OCI-LY7 (cell line): ENCODE data around the gene VEGFA. TPM values are rescaled to one million over a fixed set of nuclear protein-coding genes. Genes with fewer than 3 reads are reported as not detected.

Source experiments
- BruUV-seq: library from RNA; stranded (reverse); fragments of 400-500 nt; replicated peaks from 2 replicates; lab custom pipeline; 2021; lab: Mats Ljungman, UMichigan
- CTCF ChIA-PET: fragments of 300-600 bp; sonication (Branson Sonifier 250); formaldehyde crosslinking; loops from one replicate; lab custom pipeline; 2022; ENCODE audit warnings: antibody characterized with exemption; ENCODE audit not compliant: unreplicated experiment; lab: Charles Lee
- POLR2A ChIA-PET: fragments of 300-600 bp; sonication (Branson Sonifier 250); formaldehyde crosslinking; loops from one replicate; lab custom pipeline; 2022; ENCODE audit warnings: antibody characterized with exemption; lab: Charles Lee
- DNase-seq: peaks from one replicate; pipeline ENCODE4 v3.0.0-alpha.2; 2015; ENCODE audit warnings: low spot score
- H2AFZ ChIP-seq: fragments of 200-600 bp; sonication (generic), shearing (Covaris generic); 2 replicates; pipeline ENCODE4 v1.6.1; 2014; ENCODE audit warnings: mild to moderate bottlenecking, antibody characterized with exemption, low read length, moderate library complexity
- H3K27ac ChIP-seq: fragments of 200-600 bp; sonication (generic); 2 replicates; pipeline ENCODE4 v1.5.1; 2014; ENCODE audit warnings: mixed run types, low read depth, mild to moderate bottlenecking, moderate library complexity, low read length, inconsistent platforms; ENCODE audit not compliant: poor library complexity, severe bottlenecking
- H3K36me3 ChIP-seq: fragments of 200-600 bp; sonication (generic); 2 replicates; pipeline ENCODE4 v1.6.1; 2014; ENCODE audit warnings: mild to moderate bottlenecking, antibody characterized with exemption, low read length, moderate library complexity, mixed read lengths; ENCODE audit not compliant: insufficient read depth
- H3K4me1 ChIP-seq: fragments of 200-600 bp; sonication (generic); 2 replicates; pipeline ENCODE4 v1.5.1; 2014; ENCODE audit warnings: mild to moderate bottlenecking, low read length; ENCODE audit not compliant: insufficient read depth, poor library complexity, severe bottlenecking
- H3K4me2 ChIP-seq: fragments of 200-600 bp; sonication (generic); 2 replicates; pipeline ENCODE4 v1.6.1; 2014; ENCODE audit warnings: mild to moderate bottlenecking, low read length
- H3K4me3 ChIP-seq: fragments of 200-600 bp; sonication (generic); 2 replicates; pipeline ENCODE4 v1.5.1; 2014; ENCODE audit warnings: mild to moderate bottlenecking, low read depth, low read length; ENCODE audit not compliant: poor library complexity, severe bottlenecking
- H3K79me2 ChIP-seq: fragments of 200-600 bp; sonication (generic); 2 replicates; pipeline ENCODE4 v1.6.1; 2016; ENCODE audit warnings: low read depth, mild to moderate bottlenecking, low read length, moderate library complexity, mixed read lengths; ENCODE audit not compliant: insufficient read depth
- H3K9me2 ChIP-seq: fragments of 200-600 bp; sonication (generic); 2 replicates; pipeline ENCODE4 v1.6.1; 2016; ENCODE audit warnings: mild to moderate bottlenecking, low read length, mixed read lengths; ENCODE audit not compliant: insufficient read depth
- H3K9me3 ChIP-seq: fragments of 200-600 bp; sonication (generic); 2 replicates; pipeline ENCODE4 v1.6.1; 2014; ENCODE audit warnings: mild to moderate bottlenecking, mixed run types, low read length, mixed read lengths
- H4K20me1 ChIP-seq: fragments of 200-600 bp; sonication (generic); 2 replicates; pipeline ENCODE4 v1.6.1; 2014; ENCODE audit warnings: mild to moderate bottlenecking, antibody characterized with exemption, low read length, moderate library complexity, mixed read lengths; ENCODE audit not compliant: insufficient read depth
- EZH2phosphoT487 ChIP-seq: fragments of 200-600 bp; sonication (generic); IDR thresholded peaks from 2 replicates; pipeline ENCODE4 v1.6.1; 2018; ENCODE audit warnings: low read depth, borderline replicate concordance, mild to moderate bottlenecking, mixed run types, antibody characterized with exemption, low read length, moderate library complexity, mixed read lengths
- intact Hi-C: fragments of 100-400 bp; cut with micrococcal nuclease; formaldehyde crosslinking; loops from one replicate; pipeline ENCODE4 v1.10.0; 2022; ENCODE audit not compliant: unreplicated experiment
- total RNA-seq, 2 experiments: library from RNA; depleted of rRNA in 1 of 2; stranded (reverse); fragments of >200 nt in 1 of 2; shearing (Covaris generic) in 1 of 2; gene quantifications; 2 replicates each; pipeline ENCODE4 v1.2.3, GENCODE V29; 2014 to 2022
- TF ChIP-seq, protein P1 (sequence below): fragments of 200-600 bp; sonication (generic); conservative IDR thresholded peaks from 2 replicates; pipeline ENCODE4 v1.5.1; 2014; ENCODE audit warnings: mild to moderate bottlenecking, antibody characterized with exemption, low read length, moderate library complexity, mixed read lengths

Gene VEGFA
- total RNA-seq, 2 experiments from 2014 or later, result 59.7 to 88.5 TPM

DNA sequence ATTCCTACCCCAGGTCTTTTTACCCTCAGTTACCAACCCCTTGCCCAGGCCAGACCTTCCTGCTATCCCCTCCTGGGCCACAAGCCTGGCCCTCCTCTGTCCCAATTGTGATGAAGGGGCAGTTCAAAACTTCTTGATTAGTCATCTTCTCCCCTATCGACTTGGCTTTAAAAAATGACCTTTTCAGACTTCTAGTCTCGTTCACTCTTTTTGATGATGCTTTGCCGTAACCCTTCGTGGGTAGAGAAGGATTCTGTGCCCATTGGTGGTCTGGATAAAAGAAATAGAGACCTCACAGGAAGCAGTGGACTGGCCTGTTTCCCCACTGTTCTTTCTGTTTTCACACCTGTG, 5.5 kb downstream of the VEGFA start:
- H2AFZ ChIP-seq, result no peak overlapping the region
- intact Hi-C loops, result loop anchor here (10.0 kb wide), 1 partner anchor 449 kb away; the partner anchor contains the start of gene SLC29A1
- no peak overlapping the region for H3K4me2 ChIP-seq
- POLR2A ChIA-PET, result no interaction called here
- peaks cover 43% of the 10 kb centered on the region for H3K4me1 ChIP-seq
- no peaks in the 10 kb centered on the region; the same call in 1 of the 2 replicates for H3K79me2 ChIP-seq
- DNase-seq, result no peak
- H3K9me2 ChIP-seq, result no peaks in the 10 kb centered on the region
- CTCF ChIA-PET, result no interaction called here
- no peaks in the 10 kb centered on the region for H4K20me1 ChIP-seq
- H3K36me3 ChIP-seq, result peaks cover 34% of the 10 kb centered on the region
- no peak for TF ChIP-seq EZH2phosphoT487
- TF ChIP-seq, protein P1, sequence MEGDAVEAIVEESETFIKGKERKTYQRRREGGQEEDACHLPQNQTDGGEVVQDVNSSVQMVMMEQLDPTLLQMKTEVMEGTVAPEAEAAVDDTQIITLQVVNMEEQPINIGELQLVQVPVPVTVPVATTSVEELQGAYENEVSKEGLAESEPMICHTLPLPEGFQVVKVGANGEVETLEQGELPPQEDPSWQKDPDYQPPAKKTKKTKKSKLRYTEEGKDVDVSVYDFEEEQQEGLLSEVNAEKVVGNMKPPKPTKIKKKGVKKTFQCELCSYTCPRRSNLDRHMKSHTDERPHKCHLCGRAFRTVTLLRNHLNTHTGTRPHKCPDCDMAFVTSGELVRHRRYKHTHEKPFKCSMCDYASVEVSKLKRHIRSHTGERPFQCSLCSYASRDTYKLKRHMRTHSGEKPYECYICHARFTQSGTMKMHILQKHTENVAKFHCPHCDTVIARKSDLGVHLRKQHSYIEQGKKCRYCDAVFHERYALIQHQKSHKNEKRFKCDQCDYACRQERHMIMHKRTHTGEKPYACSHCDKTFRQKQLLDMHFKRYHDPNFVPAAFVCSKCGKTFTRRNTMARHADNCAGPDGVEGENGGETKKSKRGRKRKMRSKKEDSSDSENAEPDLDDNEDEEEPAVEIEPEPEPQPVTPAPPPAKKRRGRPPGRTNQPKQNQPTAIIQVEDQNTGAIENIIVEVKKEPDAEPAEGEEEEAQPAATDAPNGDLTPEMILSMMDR, result no peak
- BruUV-seq, result no TSS peak
- no peak overlapping the region for H3K4me3 ChIP-seq
- no peaks in the 10 kb centered on the region for H3K9me3 ChIP-seq
- H3K27ac ChIP-seq, result no peak overlapping the region

DNA sequence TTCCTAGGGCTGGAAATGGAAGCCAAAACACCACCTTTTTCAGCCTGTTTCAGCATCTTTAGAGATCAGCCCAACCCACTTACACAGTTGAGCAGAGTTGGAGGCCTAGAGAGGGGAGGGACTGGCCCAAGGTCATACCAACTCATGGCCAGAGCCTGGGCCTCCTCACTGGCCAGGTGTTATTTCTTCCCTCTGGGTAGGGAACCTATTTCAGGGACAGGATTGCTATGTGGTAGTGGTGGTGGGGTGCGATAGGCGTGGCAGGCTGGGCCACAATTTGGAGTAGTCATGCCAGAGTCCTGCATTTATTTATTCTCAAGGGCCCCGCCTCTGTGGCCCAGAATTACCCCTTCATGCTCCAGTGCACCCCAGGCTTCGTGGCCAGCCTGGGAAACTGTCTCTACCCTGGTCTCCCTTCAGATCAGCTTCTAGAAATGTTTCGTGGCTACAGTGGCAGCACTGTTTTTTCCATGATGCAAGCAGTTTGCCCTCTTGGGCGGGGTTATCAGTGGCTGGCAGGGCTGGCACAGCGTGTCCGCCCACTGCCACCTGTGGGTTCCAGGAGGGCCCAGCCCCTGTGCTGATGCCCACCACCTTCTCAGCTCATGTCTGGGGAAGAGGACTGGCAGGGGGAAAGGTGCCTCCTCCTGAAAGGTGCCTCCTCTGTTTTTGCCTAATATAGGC, 6.2 kb downstream of the VEGFA start:
- CTCF ChIA-PET, result interaction anchor here (0.5 kb wide), 1 partner anchor 65 kb away, joined by 3 read pairs; no protein-coding TSS in a partner anchor
- H4K20me1 ChIP-seq, result no peaks in the 10 kb centered on the region
- intact Hi-C loops, result loop anchor here (10.0 kb wide), 1 partner anchor 449 kb away; the partner anchor contains the start of gene SLC29A1
- H3K9me3 ChIP-seq, result no peaks in the 10 kb centered on the region
- TF ChIP-seq EZH2phosphoT487, result no peak
- TF ChIP-seq, protein P1, result no peak
- H3K4me3 ChIP-seq, result no peak overlapping the region
- H3K9me2 ChIP-seq, result no peaks in the 10 kb centered on the region
- H2AFZ ChIP-seq, result no peak overlapping the region
- no TSS peak for BruUV-seq
- no peak for DNase-seq
- H3K36me3 ChIP-seq, result peaks cover 41% of the 10 kb centered on the region
- no peak overlapping the region for H3K4me2 ChIP-seq
- H3K27ac ChIP-seq, result no peak overlapping the region
- POLR2A ChIA-PET, result no interaction called here
- peaks cover 43% of the 10 kb centered on the region for H3K4me1 ChIP-seq
- H3K79me2 ChIP-seq, result no peaks in the 10 kb centered on the region; the same call in 1 of the 2 replicates
